Cerebellar nuclear complex (tissue), 1 donor: Measurements from ENCODE around the gene RASSF7.
"Not testable (repeated sequence)": the region's sequence is repeated elsewhere in the genome, so short reads cannot be mapped to it uniquely, and the experiment has no call there.

Source experiments
- DNase-seq, 2 experiments: peaks; one replicate each; lab custom pipeline; 2025; lab: John Stamatoyannopoulos, UW

RASSF7 gene, protein sequence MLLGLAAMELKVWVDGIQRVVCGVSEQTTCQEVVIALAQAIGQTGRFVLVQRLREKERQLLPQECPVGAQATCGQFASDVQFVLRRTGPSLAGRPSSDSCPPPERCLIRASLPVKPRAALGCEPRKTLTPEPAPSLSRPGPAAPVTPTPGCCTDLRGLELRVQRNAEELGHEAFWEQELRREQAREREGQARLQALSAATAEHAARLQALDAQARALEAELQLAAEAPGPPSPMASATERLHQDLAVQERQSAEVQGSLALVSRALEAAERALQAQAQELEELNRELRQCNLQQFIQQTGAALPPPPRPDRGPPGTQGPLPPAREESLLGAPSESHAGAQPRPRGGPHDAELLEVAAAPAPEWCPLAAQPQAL

DNA sequence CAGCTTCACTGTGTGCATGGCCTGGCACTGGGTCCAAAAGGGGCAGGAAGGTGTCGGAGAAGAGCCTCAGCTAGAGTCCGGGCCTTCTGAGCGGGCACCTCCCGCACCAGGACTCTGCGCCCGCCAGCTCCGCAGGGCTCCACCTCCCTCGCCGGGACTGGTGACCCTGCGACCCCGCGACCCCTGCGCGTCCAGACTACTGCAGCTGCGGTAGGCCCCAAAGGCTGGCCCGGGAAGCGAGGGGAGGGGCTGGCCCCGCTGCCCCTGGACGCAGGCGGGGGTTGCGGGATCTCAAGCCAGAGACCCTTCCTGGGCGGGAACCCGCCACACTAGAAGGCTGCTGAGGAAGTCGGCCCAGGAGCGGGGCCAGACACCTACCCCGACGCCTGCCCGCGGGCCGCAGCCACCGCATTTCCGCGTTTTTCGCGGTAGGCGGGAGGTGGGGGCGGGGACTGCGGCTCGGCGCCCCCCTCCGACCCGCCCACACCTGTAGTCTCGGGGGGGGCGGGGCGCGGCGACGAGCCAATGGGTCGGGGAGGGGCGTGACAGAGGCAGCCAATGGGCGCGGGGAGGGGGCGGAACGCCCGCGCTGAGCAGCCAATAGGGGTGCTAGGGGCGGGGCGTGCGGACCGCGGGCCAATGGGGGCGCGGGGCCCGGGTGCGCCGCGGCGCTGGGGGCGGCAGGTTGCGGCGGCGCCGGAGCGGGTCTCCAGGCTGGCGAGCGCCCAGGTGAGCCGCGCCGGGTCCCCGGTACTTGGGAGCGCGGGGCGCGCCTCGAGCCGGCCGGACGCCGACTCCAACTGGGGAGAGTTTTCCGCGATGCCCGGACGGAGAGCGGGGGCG lies at the start of gene RASSF7, which contains the start of gene LMNTD2:
RASSF7 (plus strand) TSS at position 666 of the 843 bp plus-strand sequence. CDS start 799 bp downstream, outside the sequence.
LMNTD2 (minus strand) TSS at position 434 of the 843 bp plus-strand sequence; CDS start at position 412, 22 bp downstream.
- peak in 1 of 2 experiments; percentile 58 for DNase-seq

DNA sequence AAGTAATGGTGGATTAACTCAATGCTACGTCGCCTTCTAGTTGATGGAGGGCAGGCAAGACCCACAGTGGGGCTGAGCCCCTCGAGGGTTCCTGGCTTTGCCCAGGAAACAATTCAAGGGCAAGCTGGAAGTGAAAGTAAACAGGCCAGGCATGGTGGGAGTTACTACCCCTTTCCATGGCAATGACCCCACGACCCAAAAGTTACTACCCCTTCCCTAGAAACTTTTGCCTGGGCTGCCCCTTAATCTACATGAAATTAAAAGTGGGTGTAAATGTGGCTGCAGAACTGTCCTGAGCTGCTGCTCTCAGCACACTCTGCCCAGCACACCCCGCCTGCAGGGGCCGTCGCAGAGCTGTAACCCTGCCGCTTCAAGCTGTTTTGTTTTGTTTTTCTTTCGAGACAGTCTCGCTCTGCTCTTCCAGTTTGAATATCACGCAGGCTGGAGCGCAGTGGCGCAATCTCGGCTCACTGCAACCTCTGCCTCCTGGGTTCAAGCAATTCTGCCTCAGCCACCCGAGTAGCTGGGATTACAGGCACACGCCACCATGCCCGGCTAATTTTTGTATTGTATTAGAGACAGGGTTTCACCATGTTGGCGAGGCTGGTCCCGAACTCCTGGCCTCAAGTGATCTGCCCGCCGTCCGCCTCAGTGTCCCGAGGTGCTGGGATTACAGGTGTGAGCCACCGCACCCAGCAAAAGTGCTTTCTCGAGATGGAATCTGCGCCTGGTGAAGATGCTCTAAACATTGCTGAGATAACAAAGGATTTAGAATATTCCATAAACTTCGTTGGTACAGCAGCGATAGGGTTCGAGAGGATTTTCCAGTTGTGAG lies 47.8 kb upstream of the RASSF7 start:
- DNase-seq = no peak

DNA sequence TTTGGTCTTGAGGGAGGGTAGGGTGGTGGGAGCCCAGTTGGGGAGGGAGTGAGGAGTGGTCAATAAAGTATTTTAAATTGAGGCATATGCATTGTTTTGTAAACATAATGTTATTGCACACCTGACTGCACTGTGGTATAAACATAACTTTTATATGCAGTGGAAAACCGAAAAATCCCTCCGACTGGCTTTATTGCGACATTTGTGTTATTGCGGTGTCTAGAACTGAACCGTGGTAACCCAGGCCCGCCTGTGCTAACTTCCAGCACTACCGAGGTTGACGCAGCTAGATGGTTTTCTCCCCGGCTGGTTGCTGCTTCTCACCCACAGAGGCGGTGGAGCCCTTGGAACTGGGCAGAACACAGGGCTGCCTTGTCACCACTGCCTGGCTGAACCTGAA lies 46.2 kb upstream of the RASSF7 start:
- DNase-seq = no peak

DNA sequence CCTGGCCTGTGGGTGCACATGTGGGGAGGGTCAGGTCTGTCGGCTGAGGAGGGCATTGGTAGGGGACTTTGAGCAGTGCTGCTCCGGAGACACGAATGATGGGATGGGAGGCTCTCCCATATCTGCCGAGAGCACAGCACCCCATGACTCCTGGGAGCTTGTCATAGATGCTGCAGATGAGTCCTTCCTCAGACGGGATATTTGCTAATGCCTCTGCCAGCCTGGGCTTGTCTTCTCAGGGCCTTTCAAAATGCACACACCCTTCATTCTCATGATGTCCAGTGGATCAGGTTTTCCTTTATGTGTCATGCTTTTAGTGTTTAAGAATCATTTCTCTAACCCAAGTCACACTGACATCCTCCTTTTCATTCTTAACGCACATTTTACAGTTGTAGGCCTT lies 45.6 kb upstream of the RASSF7 start:
- no peak for DNase-seq

DNA sequence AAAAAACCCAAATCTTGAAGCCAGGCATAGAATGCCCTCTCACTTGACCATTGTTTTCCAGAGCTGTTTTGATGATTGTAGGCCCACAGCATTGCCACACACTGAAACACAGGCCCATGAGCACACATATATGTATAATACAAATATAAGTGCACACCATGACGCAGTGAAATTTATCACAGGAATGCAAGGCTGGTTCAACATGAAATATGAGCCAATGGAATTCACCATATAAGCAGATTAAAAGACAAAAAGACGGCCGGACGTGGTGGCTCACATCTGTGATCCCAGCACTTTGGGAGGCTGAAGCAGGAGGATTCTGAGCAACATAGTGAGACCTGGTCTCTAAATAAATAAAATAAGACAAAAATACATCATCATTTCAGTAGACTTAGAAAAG lies 44.4 kb upstream of the RASSF7 start:
- no peak for DNase-seq

DNA sequence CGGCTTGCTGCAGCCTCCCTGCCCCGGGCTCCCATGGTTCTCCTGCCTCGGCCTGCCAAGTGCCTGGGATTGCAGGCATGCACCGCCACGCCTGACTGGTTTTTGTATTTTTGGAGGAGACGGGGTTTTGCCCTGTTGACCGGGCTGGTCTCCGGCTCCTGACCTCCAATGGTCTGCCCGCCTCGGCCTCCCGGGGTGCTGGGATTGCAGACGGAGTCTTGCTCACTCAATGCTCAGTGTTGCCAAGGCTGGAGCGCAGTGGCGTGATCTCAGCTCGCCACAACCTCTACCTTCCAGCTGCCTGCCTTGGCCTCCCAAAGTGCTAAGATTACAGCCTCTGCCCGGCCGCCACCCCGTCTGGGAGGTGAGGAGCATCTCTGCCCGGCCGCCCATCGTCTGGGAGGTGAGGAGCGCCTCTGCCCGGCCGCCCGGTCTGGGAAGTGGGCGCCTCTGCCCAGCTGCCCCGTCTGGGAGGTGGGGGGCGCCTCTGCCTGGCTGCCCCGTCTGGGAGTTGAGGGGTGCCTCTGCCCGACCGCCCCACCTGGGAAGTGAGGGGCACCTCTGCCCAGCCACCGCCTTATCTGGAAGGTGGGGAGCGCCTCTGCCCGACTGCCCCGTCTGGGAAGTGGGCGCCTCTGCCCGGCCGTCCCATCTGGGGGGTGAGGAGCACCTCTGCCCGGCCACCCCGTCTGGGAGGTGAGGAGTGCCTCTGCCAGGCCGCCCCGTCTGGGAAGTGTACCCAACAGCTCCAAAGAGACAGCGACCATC lies 43.7 kb upstream of the RASSF7 start:
- not testable (repeated sequence) for DNase-seq

DNA sequence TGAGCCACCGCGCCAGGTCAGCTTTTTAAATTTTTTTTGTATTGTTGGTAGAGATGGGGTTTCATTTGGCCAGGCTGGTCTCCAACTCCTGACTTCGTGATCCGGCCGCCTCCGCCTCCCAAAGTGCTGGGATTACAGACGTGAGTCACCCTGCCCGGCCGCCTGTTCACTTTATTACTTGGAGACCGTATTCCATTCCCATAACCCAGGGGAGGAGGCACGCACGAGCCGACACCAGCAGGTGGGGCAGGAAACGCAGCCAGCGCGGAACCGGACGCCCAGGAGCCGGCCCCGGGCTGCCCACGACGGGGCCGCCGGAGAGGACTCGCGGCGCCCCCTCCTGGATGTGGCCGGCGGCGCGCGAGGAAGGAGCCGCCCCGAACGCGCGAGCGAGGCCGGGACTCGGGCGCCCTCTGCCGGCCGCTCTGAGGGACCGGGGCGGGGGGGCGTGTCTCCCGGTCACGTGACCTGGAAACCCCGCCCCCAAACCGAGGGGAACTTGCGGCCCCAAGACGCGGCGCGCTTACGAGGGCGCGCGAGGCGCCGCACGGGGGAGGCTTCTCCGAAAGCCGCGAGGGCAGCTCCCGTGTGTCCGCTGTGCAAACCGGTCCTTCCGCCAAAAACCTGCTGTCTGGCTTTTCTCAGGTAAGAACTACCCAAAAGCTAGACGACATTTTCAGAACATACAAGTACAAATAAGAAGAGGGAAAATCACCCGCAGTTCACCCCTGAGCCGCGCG lies 42.1 kb upstream of the RASSF7 start:
- no peak for DNase-seq

DNA sequence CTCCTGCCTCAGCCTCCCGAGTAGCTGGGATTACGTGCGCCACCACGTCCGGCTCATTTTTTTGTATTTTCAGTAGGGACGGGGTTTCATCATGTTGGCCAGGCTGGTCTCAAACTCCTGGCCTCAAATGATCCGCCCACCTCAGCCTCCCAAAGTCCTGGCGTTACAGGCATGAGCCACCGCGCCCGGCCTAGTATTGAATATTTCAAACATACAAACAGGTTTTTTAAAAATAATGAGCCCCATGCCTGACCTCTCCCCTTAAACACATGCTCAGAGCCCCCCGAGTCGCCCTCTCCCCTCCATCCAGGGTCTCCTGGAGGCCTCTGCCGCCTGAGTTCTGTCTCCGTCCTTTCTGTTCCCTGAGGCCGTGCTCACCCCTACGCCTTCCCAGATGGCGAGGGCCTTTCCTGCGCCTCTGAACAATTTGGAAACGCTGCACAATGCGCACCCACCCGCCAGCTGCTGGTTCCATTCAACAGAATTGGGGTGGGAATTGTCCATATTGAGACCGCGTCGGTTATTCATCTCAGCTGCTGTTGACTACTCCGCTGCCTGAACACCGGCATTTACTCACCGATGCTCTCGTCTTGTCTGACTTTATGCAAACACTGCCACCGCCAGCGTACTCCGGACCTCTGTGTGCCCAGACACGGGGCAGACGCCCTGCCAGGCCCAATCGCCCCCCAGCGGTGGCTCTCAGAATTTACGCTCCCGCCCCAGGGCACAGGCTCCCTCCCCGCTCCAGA lies 40.2 kb upstream of the RASSF7 start:
- no peak for DNase-seq

DNA sequence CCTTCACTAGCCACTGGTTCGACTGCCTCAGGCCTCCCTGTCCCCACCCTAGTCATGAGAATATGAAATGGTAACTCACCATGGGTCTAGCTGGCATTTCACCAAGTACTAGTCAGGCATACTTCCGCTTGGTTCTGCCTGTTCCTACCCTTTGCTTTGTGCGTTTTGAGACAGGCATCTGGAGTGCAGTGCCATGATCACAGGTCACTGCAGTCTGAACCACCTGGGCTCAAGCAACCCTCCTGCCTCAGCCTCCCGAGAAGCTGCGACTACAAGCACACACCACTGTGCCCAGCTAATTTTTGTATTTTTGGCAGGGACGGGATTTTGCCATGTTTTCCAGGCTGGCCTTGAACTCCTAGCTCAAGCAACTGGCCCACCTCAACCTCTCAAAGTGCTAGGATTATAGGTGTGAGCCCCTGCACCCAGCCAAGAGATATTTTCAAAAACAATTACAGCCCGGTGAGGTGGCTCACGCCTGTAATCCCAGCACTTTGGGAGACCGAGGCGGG lies 39.5 kb upstream of the RASSF7 start:
- DNase-seq = no peak

DNA sequence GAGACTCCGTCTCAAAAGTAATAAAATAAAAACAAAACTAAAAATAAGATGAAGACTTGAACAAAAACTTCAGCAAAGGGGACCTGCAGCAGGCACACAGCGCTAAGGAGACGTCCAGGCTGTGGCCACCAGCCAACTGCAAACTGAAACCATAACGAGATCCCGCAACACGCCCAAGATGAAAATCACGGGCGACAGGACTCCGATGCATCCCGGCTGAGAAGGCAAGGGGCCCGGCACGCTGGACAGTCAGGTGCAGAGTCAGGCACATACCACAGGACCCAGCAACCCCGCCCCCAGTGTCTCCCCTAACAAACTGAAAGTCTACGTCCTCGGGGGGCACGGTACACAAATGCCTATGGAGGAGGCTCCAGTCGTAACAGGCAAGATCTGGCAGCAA lies 34.6 kb upstream of the RASSF7 start:
- DNase-seq = no peak

DNA sequence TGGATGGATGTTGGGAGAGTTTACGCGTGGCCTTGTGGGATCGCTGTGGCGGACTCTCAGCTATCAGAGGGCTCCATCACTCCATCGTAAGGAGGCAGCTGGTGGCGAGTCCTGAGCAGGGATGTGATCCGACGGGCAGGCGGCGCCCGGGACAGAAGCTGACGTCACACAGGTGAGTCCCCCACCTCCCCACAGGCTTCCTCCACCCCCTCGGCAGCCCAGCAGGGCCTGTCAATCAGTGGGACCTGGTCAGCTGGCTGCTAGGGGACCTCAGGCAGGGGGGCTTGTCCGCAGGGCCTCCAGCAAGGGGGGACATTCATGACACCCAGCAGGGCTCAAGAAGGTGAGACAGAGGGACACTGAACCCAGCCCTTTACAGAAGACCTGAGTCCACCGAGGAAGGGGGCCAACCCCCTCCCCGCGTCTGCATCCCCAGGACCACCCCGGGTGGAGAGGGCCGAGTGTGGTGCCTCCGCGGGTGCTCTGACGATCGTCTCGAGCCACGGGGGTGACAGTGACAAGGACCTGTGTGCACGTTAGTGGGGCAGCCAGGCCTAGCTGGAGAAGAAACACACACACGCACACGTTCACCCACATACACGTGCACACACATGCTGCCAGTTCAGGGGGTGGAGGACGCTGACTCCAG lies 32.5 kb upstream of the RASSF7 start:
- no peak for DNase-seq

DNA sequence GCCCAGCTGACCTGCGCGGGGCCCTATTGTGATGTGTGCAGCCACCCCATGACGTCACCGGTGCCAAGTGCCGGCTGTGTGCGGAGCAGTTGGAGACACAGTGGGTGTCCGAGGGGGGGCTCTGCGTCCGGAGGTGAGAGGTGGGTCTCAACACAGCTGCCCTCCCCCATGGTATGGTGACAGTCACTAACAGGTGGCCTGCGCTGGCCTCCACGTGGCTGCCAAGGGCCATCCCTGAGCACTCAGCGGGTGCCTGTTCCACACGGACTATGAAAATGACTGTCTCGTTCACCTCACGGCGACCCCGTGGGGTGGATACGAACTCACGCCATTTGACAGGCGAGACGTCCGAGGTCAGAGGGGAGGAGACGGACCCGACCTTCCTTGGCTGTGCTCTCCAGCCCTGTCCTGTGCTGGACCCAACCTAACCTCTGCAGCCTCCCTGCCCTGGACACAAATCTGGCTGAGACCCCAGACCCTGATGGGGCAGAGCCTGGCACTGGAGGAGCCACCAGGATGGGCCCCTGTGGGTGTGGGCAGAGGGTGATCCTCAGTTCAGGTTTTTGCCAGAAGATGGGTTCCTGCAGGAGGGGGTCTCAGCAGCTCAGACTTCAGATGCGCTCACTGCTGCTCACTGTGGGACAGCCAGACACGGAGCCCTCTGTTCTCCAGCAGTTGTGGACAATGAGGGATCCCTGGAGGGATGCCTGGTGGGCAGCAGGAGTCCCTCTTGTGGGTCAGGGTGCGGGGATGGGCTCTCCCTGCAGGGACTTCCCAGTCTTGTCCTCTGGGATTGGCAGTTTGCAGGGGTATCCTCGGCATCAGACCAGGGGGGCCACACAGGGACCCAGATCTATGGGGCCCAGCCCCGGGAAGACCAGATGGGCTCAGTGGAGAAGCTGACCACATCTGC lies 31.7 kb upstream of the RASSF7 start:
- no peak for DNase-seq

DNA sequence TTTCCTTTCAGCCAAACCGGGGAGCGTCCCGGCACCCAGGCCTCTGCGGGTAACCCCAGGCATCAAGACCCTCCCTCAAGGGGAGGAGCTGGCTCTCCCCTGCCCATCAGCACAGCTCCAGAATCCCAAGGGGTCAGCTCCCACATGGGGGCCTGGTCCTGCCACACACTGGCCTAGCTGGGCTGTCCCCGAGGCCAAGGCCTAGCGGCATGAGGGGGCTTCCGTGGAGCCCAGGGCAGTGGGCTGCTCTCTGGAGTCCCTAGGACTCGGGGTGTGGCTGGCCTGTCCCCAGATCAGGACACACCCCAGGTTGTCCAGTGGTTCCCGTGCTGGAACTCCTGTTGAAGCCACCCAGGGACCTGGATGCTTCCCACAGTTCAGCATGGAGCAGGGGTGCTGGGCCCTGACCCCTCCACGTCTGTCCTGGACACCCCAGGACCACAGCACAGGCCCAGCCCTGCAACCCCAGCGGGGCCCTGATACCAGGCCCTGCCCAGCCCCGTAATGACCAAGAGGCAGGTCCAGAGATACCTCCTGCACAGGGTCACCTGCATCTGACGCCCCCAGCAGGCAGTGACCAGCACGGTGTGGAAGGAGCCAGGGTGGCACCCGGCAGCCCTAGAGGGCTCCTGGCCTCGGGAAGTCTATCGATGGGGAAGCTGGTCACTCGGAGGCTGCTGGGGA lies 30.9 kb upstream of the RASSF7 start:
- no peak for DNase-seq

DNA sequence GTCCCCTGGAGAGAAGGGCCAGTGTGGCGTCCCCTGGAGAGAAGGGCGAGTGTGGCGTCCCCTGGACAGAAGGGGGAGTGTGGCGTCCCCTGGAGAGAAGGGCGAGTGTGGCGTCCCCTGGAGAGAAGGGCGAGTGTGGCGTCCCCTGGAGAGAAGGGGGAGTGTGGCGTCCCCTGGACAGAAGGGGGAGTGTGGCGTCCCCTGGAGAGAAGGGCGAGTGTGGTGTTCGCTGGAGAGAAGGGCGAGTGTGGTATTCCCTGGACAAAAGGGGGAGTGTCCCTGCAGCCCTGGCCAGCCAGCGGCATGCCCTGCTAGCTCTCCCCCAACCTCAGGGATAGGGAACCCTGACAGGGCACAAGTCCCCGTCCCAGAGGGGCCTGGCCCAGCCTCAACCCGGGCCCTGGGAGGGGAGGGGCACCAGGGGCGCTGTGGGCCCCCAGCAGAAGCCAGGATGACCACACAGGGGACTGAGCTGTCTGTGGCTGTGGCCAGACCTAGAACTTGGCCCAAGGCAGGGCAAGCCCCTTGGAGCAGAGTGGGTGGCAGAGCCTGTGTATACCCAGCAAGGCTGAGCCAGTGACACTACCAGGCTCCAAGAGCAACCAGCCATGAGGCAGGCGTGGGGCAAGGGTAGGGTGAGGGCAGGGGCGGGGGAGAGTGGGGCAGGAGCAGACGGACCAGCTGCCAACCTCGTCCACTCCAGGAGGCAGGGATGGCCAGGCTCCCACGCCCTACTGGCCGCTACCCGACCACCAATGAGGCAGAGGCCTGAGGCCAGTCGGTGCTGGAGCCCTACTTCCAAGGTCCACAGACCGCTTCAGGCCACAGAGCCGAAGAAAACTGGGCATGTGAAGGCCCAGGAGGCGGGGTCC lies 29.6 kb upstream of the RASSF7 start:
- no peak for DNase-seq

DNA sequence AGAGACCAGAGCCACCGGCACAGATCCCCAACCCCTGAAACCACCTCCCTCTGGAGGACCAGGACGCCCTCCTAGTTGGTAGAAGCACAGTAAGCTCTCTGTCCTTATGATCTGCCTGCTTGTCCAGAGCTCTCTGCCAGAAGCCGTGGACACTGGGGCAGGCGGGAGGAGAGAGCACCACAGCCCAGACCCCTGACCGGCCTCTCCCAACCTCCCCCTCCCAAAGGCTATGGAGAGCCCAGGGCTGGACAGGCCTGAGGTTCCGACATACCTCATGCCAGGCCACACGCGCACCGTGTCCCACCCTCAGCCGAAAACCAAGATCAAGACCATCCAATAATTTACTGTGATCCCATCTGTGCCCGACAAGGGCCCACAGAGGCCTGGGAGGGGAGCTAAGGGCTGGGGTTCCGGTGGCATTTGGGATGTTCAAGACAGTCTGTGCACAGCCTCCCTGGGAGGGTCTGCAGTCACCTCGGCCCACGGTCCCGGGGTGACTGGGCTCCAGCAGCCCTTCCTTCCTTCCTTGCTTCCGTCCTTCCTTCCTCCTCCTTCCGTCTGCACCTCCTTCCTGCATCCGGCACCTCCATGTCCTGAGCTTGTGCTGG lies 28.7 kb upstream of the RASSF7 start:
- no peak for DNase-seq

DNA sequence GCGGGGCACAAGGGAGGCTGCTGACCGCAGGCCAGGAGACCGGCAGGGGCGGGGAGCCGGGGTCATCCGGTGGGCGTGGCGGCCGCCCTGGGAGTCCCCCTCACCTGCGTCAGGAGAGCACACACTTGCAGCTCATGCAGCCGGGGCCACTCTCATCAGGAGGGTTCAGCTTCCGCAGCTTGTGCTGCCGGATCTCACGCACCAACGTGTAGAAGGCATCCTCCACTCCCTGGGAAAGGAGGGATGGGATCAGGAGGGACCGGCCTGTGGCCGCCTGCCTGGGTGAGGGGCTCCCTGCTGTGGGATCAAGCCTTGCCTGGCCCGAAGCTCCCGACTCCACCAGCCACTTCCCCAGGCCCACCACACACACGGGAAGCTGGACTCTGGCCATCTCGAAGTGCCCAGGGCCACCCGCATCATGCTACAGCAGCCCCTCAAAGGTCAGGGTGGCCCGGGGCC lies 28.2 kb upstream of the RASSF7 start:
- DNase-seq = no peak
